NCI-H1105 treated with DMSO at 0.1 percent for 48 hours (cell line): ENCODE measurements around the gene TMEM117.
"Not testable (repeated sequence)": the region's sequence is repeated elsewhere in the genome, so short reads cannot be mapped to it uniquely, and the experiment has no call there.

Experiments
- DNase-seq: peaks from one replicate; lab custom pipeline; 2025; lab: John Stamatoyannopoulos, UW

The TMEM117 gene

DNA sequence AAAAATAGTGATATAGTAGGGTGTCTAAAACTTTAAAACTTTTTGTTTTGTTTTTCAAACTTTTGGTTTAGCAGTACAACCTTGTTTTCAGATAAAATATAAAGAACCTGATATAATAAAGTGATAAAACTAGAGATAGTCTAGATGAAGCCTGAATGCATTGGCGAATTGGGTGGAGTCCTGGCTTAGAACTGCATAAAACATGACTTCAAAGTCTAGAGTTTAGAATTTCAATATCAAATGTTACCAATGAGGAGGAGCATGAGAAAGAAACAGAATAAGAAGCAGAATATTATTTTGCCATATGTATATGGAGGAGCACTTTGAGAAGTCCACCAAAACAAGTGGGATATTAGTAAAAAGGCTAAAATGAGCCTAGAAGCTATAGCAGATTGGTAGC, 263.6 kb downstream of the TMEM117 start:
- DNase-seq, result no peak

DNA sequence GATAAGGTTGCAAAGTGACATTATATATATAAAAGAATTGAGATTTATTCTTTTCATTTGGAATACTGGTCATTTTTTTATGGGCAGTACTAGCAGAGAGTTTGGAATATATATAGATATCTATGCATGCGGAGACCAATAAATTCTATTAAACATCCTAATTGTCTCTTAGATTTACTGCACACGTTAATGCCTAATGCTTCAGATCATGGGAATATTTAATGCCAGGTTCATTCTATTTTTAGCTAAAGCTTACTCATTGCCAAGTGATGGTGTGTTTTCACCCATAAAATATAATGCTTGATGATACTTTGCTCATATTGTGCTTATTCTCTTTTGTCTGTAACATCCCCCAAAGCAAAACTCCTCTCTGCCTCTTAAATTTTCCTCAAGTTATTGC, 264.4 kb downstream of the TMEM117 start:
- DNase-seq, result no peak

DNA sequence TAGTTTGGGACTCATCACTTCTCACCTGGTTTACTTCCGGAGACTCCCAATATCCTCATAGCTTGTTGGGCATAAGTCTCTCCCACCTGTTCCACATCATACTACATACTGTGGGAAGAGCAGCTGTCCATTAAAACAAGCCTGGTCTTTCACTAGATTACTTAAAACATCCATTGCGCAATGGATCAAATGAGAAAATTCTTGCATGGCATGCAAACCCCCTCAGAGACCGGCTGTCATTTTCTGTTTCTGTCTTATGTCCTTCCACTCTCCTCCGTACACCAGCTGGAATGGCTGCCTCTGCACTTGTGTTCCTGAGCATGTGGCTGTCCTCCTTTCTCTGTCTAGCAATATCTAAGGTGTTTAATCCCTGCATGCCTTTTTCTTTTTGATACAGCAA, 265.6 kb downstream of the TMEM117 start:
- DNase-seq, result no peak

DNA sequence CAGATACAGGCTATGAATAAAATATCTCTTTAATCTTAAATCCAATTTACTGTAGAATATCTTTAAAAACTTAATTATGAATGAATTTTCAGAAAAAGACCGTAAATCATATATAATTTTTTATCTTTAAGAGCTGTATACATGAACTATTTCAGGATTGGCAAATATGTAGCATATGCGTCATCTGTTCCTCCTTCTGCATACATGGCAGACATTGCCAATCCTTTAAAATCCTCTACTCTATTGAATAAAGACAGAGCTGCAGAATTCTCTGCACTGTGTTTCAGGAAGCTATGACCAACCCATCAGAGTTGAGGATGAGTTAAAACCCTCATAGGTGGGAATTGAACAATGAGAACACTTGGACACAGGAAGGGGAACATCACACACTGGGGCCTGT, 279.0 kb downstream of the TMEM117 start:
- DNase-seq, result no peak

DNA sequence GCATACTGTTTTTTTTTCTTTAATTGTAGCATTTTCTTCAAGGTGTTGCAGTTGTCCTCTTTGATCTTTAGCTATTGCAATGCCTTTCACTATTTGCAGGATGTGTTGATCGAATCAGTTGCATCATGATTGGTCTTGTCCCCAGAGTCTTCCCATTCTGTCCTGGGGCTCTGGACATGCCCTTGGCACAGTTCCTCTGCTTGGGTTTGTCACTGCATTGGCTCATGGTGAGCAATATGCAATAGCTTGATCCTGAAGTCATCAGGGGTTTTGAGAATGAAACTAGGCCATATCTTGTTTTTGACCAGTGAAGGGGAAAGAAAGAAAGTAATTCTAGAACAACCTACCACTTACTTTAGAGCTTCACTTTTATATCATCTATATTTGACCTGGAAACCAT, 281.5 kb downstream of the TMEM117 start:
- no peak for DNase-seq

DNA sequence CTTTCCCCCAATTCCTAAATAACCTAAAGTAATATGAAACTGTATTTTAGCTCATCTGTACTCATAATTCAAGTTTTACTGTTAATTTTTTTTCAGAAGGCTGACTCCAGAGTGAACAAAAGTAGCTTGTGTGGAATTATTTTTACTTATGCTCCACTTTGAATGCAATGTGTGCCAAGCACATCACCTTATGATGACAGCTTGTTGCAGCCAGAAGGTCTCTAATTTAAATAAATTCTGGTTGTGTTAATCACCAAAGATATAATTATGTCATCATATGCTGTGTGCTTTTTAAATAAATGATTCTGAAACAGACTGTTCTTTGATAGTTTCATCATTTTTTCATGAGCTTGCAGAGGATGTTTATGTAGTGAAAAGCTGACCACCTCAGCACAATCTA, 283.1 kb downstream of the TMEM117 start:
- no peak for DNase-seq

DNA sequence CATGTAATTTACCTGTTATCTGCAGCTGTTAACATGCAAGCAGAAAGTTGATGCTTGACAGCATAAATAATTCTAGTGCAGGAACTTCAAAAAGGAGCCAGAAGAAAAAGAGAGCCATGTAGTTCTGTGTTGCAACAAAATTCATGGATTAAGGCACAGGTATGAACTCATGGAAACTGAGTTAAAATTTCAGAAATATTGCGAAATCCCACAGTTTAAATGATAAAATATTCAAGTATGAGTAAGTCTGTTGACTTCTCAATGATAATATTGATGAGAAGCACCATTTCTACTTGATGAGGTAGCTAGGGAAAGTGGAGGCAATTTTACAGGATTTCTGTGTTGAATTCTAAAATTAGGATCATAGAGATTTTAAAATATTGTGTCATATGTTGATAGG, 290.9 kb downstream of the TMEM117 start:
- no peak for DNase-seq

DNA sequence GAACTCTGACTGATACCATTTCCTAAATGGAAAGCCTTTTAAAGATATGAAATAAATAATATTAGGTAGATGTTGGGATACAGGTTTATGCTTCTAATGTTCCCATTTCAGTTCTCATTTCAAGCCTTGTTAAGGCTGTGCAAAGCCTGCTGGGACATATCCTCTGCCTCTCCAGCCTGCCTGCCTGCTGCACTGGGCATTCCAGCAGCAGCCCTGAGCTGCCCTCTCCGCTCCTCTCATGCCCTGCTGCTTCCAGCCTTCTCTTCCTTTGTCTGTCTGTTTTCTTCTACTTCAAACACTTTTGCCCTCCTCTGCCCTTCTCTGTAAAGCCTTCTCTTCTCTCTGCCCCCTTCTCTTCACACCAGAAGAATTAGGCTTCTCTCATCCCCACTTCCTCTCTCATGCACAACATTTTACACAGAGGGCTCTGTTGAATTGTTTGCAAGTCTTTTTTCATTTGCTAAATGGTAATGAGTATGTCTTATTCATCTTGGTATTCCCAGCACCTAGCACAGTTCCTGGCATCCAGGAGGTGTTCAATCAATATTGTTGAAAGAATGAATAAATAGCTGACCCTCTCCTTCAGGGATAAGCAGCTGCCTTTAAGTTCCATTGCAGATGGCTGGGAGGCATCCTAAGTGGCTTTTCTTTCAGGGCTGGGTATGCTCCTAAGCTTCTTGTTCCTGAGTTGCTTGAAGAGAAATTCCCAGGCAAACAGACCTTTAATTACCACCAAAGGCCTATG, 292.3 kb downstream of the TMEM117 start:
- no peak for DNase-seq

DNA sequence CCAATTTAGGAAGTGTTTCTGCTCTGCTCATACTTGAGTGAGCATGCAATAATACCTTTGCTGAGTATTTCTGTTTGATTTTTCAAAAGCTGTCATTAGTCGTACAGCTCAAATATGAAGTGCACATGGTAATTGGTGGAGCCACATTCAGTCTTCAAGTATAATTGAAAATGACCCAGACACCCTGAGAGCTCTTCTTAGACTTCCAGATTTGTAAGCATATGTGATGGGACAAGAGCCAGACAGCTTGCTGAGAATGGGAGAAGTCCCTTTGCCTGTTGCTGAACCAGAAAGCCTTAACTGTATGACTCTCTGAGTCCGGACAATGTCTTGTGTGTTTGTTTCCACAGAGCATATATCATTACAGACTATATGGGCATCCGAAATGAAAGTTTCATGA, 307.3 kb downstream of the TMEM117 start:
- peak; percentile 22 for DNase-seq

DNA sequence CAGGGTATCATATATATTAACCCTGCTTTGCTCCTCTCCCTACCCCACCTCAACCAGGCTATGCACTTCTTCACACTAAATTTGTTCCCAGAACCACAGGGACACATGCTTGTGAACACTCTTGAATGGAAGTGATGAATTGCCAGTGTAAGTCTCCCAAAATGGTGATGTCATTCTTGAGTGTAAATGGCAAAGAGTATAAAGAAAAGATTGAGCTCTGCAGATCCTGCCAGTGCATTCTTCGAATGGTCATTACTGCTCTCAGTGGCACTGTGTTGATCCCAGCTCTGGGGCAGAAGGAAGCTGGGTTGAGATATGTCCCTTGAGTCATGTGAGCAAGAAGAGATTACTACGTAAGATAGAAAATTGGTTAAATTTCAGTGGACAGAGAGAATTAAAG, 313.1 kb downstream of the TMEM117 start:
- DNase-seq, result no peak

DNA sequence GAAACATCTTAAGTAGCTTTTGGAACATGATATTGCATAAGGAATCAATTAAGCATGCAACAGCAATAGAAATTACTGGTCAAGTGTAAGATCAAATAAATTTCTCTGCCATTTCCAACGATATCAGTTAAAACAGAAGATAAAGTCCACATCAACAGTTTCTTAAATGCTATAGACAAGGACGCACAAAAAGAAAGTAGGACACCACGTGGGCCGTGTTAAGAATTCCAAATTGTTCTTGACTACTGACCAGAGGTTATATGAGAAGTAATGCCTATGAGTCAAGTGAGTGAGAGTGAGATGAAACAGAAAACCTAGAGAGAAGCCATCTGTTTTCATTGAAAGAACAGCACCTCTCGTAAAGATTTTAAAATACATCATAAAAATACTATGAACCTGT, 318.2 kb downstream of the TMEM117 start:
- no peak for DNase-seq

DNA sequence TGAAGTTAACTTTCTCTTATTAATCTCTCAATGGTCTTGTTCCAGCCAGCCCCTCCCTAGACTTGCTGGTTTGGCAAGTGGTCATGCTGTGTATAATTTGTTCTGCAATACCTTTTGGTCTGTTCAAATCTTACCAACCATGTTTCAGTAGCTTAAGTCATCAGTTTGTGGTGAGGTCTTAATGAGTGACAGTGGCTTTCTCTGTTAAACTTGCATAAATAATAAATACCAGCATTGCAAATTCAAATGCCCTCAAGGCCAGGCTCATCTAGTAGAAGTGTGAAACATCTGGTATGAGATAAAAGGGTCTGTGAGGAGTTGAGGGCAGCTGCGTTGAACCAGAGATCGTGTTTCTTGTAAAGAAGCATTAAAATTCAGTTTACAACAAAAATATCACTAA, 319.5 kb downstream of the TMEM117 start:
- no peak for DNase-seq

DNA sequence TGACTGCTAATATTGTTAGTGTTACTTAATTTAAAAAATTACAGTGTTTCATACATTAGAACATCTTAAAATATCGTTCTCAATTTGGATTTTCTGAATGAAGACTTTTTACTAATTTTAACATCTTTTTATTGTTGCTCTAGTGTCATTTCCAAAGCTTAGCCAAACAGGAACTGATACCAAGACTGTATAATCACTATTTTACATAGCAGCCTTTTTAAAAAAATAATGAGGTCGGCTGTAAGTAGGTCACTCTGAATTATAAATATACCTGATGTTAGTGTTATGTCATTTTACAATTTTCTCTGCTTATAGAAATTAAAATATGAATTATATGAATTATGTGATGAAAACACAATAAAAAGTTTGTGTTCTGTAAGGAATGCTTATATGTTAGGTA, 321.5 kb downstream of the TMEM117 start:
- no peak for DNase-seq

DNA sequence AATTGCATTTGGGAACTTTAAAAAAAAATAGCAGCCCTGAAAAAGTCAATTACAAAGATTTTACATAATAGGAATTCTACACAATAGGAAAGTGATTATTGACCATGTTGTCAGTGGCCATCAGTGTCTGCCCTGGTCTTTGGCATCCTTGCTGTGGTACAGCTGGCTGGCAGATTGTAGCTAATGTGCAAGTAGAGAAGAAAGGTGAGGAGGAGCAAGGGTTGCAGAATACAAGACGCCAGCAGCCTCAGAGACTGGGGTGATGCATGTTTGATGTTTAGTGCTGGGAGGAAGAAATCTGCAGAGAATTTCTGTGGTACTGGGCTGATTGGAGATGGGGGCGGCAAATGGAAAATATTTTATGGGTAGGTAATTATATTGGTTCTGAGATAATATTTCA, 322.9 kb downstream of the TMEM117 start:
- no peak for DNase-seq

DNA sequence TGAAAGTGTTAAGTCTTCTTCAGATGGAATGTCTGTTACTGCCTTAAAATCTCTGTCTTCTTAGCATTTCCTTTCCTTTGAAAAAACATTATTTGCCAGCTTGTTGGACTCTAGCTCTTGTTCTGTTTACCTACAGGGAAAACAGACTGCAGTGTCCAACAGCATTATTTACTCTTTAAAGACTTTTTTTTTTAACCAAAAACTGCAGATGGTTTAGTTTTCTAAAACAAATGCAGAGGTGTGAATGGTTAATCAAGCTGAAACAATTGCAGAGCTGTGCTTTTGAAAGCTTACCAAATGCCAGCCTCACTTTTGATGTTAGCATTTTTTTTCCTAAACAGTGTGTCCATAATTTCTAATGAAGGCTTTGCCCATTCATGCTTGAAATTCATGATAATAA, 323.3 kb downstream of the TMEM117 start:
- DNase-seq, result no peak

DNA sequence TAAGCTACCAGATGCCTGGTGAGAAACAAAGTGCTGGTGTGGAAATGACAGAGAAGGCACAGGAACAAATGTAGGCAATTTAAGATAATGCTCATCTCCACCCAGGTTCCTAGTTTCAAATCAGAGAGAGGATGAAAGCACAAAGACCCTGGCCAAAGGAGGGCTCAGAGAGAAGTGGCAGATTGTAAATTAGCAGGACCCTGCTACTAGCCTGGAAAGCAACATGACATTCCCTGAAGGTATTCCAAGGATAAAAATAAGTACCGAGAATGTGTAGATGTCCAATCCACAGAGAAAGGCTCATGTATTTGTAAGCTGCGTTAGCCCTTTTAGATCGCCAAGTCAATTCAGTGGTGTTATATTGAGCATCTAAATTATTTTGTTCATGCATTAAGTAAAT, 324.0 kb downstream of the TMEM117 start:
- DNase-seq, result no peak

DNA sequence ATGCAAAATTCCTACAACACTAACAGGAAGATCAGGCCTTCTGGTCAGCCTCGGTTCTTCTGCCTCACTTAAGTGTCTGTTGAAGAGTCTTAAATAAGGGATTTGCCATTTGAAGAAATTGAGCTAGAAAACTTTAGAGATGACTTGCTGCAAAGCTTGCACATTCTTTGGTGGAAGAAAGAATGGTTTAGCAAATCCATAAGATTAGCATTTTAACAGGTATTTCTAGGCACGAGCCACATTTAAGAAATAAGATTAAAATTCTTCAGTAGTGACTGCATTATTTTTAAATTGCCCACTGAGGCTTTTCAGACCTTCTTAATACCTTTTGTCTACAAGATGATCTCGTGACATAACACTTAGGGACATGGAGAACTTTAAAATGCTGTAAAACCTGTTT, 327.1 kb downstream of the TMEM117 start:
- DNase-seq, result no peak

DNA sequence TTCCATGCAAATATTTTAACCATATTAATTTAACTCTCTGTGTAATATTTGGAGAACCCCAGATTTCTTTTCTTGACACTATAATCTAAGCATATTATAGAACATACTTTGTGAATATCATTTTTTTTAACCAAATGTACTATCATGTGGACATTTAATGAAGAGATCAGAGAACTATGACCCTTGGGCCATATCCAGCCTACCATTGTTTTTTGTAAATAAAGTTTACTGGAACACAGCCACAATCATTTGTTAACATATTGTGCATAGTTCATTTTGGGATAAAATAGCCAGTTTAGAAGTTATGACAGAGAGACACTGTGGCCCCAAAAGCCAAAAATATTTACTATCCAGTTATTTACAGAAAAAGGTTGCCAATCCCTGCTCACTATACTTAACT, 338.2 kb downstream of the TMEM117 start:
- no peak for DNase-seq

DNA sequence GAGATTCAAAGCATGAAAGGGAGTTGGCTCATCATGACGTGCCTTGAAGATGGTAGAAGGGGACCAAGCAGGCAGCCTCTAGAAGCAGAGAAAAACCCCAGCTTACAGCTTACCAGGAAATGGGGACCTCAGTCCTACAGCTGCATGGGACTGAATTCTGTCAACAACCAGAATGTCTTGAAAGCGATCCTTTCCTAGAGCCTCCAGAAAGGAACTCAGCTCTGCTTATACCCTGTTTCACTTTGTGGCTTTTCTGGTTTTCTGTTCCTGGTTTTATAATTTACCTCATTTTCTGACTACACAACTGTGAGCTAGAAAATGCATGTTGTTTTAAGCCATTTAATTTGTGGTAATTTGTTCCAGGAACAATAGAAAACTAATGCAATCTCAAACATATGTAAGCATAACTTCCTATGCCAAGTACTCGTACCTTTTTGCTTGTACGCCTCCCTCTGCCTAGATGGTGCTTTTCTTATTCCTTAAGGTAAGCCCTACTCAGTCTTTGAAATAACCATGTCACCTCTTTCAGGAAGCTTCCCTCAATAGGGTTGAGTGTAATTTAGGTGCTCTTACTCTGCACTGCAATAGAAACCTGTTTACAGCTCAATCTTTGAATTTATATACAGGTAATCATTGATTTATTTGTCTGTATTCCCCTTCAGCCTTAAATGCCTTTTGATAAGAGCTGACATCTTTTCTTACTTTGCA, 348.8 kb downstream of the TMEM117 start:
- DNase-seq, result no peak

DNA sequence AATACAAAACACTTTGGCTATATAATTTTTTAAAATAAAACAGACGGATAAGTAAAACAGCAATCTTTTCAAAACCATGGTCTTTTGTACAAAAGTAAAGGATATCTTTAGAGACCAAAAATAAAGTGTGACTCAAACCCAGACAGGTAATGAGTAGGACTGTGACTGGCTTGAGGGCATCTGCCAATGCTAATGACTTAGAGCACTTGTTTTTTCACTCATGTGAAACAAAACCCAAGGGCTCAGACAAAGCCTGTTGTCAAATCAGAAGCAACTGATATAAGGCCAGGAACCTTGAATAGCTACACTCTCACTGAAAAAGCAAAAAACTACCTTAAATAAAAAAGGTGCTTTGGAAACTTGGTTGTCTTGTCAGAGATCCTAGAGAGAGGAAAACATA, 357.4 kb downstream of the TMEM117 start:
- peak; percentile 44 for DNase-seq

DNA sequence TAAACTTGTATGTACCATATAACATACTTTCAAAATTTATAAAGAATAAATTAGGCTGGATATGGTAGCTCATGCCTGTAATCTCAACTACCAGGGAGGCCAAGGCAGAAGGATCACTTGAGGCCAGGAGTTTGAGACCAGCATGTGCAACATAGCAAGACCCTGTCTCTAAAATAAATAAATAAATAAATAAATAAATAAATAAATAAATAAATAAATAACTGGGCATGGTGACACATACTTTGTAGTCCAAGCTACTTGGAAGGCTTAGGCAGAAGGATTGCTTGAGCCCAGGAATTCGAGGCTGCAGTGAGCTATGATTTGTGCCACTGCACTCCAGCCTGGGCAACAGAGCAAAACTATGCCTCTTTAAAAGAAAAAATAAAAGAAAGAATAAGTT, 359.8 kb downstream of the TMEM117 start:
- DNase-seq, result not testable (repeated sequence)

DNA sequence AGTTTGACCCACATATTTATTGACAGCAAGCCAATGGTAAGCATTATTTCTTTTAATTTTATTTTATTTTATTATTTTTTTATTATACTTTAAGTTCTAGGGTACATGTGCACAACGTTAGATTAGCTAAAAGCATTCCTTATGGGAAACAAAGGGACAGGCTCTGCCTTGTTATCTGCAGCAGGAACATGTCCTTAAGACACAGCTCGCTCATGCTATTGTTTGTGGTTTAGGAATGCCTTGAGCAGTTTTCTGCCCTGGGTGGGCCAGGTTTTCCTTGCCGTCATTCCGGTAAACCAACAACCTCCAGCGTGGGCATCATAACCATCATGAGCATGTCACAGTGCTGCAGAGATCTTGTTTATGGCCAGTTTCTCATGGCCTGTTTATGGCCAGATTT, 370.2 kb downstream of the TMEM117 start:
- no peak for DNase-seq

DNA sequence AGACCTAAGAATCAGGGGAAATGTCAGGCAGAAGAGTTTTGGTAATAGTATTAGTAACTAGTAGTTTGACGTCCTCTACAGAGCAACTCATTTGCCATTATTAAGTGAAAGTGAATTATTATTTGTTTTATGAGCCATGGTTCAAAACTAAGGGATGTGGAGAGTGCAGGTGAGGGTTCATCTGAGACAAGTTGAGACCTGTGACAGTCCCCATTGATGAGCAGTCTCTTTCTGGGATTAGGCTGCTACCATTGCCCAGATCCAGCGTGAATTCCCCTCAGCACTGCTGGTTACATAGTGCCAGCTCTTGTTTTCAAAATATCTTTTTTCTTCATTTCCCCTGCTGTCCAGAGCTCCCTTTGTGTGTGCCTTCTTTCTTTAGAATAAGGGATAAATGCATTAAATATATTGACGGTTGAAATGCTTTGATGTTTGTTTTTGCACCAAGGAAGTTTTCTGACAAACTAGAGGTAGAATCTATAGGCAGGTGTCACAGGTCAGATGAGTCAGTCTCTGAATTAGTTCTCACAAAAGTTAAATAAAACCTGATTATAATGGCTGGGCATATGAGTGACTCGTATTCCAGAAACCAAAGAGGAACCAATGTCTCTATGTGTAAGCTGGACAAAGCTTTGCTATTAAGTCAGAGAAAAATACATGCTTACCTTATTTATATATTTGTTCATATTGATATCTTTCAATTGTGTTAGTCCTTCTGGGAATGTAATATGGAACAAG, 381.4 kb downstream of the TMEM117 start:
- peak; percentile 81 for DNase-seq
